ENCODE data around the gene ATP5F1A.

The ATP5F1A gene

DNA sequence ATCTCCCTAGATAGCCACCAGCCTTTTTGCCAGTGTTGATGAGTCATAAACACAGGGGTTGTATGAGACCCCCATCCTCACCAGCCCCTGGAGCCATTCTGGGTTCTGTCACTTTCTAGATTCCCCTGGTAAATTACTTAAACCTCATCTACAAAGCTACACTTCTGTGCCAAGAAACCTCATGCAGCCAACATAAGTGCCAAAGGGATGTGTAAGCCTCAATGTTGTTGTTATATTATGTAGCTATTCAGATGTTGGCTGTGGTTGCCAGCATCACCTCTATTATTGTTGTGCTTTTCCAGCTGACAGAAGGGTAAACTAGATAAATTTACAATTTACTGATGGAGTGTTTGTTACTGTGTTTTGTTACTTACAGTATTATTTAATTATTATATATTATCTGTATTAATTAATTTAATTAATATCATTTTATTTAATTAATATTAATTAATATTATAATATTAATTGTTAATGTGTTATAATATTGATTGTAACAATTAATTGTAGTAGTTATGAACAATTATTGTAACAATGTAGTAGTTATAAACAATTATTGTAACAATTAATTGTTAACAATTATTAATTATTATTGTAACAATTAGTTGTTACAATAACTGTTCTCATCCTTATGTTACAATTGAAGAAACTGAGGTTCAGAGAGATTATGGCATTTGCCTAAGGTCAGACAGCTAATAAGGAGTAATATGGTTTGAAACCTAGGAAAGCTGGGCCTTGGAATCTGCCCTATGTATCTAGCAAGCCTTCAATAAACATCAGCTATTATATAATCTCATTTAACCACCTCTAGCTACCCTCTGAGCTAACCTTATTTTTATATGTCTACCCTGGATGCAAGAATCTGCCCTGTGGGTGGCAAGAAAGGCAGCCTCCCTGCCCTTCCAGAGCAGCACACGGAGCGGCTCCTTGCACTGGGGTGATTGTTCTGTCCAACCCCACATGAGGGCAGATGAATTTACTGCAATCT is 62.1 kb downstream of the ATP5F1A start:
- TF ChIP-seq CTCF (IDR thresholded peaks at IDR 0.05; ENCODE audit: low read depth, low read length): no peak
- H3K4me3 ChIP-seq (replicated peaks in 1 of 2; ENCODE audit: low read depth in 2 of 2, low read length in 2 of 2): no peak overlapping the region
- peak; percentile 65 to 78 for DNase-seq (ENCODE audit: low read depth in 2 of 2)

DNA sequence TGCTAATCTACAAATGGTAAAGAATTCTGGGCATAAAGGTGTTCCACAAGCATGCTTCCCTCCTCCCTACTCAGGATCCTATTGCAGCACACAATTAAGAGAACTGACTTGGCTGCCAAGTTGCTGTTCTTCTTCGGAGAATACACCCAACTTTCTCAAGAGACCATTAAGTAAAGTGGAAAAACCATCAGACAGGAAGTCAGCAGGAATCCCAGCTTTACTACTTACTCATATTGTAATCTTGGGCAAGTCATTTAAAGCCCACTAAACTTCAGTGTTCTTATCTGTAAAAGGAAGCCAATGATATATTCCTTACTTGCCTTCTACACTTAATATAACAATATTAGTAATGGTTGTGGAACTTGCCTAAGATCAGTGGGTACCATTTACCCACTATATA is 63.9 kb downstream of the ATP5F1A start:
- no peak overlapping the region for H3K4me3 ChIP-seq (replicated peaks in 1 of 2; ENCODE audit: low read depth in 2 of 2, low read length in 2 of 2)
- DNase-seq (ENCODE audit: low read depth in 2 of 2): peak; percentile 57 to 72
- no peak for TF ChIP-seq CTCF (IDR thresholded peaks at IDR 0.05; ENCODE audit: low read depth, low read length)

- no peak for DNase-seq (ENCODE audit: low read depth in 2 of 2)
- TF ChIP-seq CTCF (IDR thresholded peaks at IDR 0.05; ENCODE audit: low read depth, low read length): no peak
- no peak overlapping the region for H3K4me3 ChIP-seq (replicated peaks in 1 of 2; ENCODE audit: low read depth in 2 of 2, low read length in 2 of 2)
Observed at GRCh38 chr18:46031741-46032140, 66.4 kb downstream of the ATP5F1A start.

Measured in cardiac fibroblast (primary cell).